Hepatocyte (in vitro differentiated cells): Measurements from ENCODE around the gene SNX14.

ENCODE experiments used
- CTCF ChIP-seq: fragments of 200-600 bp; sonication (generic); IDR thresholded peaks from 2 replicates; pipeline ENCODE4 v1.5.1; 2016; ENCODE audit warnings: antibody characterized with exemption, mild to moderate bottlenecking; ENCODE audit not compliant: poor library complexity
- EZH2 ChIP-seq: fragments of 200-600 bp; sonication (generic); IDR thresholded peaks from 2 replicates; pipeline ENCODE4 v1.6.1; 2016; ENCODE audit warnings: antibody characterized with exemption, mild to moderate bottlenecking, borderline replicate concordance
- EZH2phosphoT487 ChIP-seq: fragments of 200-600 bp; sonication (generic); IDR thresholded peaks from one replicate; pipeline ENCODE4 v1.6.1; 2018; ENCODE audit warnings: antibody characterized with exemption, mild to moderate bottlenecking, low read depth, moderate library complexity; ENCODE audit not compliant: unreplicated experiment, severe bottlenecking

- TF ChIP-seq CTCF (no peak), EZH2 (no peak), EZH2phosphoT487 (no peak)
These were observed 129.4 kb downstream of the SNX14 start for GRCh38 chr6:85464260-85464644.
